Parathyroid adenoma (tissue), 2 donors: ENCODE measurements around the gene TBC1D22A.

ENCODE experiments used
- H2AFZ ChIP-seq: fragments of 300-600 bp; sonication (generic); one replicate; pipeline ENCODE4 v1.7.0; 2017; ENCODE audit warnings: antibody characterized with exemption, mild to moderate bottlenecking
- H3K27ac ChIP-seq: fragments of 300-600 bp; sonication (generic); one replicate; pipeline ENCODE4 v1.7.0; 2017
- H3K27me3 ChIP-seq: fragments of 300-600 bp; sonication (generic); one replicate; pipeline ENCODE4 v1.7.0; 2017; ENCODE audit warnings: low read length; ENCODE audit not compliant: control insufficient read depth, insufficient read depth
- H3K36me3 ChIP-seq: fragments of 300-600 bp; sonication (generic); one replicate; pipeline ENCODE4 v1.7.0; 2017; ENCODE audit warnings: low read length; ENCODE audit not compliant: control insufficient read depth, insufficient read depth
- H3K4me1 ChIP-seq: fragments of 300-600 bp; sonication (generic); one replicate; pipeline ENCODE4 v1.7.0; 2017; ENCODE audit warnings: control low read depth
- H3K4me2 ChIP-seq: fragments of 300-600 bp; sonication (generic); one replicate; pipeline ENCODE4 v1.7.0; 2017; ENCODE audit warnings: low read length
- H3K4me3 ChIP-seq: fragments of 300-600 bp; sonication (generic); one replicate; pipeline ENCODE4 v1.7.0; 2017; ENCODE audit warnings: low read depth, low read length
- H3K79me2 ChIP-seq: fragments of 300-600 bp; sonication (generic); one replicate; pipeline ENCODE4 v1.7.0; 2017; ENCODE audit warnings: control low read depth
- H3K9ac ChIP-seq: fragments of 300-600 bp; sonication (generic); one replicate; pipeline ENCODE4 v1.7.0; 2017; ENCODE audit warnings: mild to moderate bottlenecking
- H3K9me3 ChIP-seq: fragments of 300-600 bp; sonication (generic); one replicate; pipeline ENCODE4 v1.7.0; 2017; ENCODE audit warnings: low read length; ENCODE audit not compliant: control insufficient read depth
- TF ChIP-seq, protein P1 (sequence below): fragments of 300-600 bp; sonication (generic); IDR thresholded peaks from one replicate; pipeline ENCODE4 v1.7.0; 2017; ENCODE audit warnings: antibody characterized with exemption, mild to moderate bottlenecking
- donor health status: primary hyperparathyroidism.

The TBC1D22A gene

DNA sequence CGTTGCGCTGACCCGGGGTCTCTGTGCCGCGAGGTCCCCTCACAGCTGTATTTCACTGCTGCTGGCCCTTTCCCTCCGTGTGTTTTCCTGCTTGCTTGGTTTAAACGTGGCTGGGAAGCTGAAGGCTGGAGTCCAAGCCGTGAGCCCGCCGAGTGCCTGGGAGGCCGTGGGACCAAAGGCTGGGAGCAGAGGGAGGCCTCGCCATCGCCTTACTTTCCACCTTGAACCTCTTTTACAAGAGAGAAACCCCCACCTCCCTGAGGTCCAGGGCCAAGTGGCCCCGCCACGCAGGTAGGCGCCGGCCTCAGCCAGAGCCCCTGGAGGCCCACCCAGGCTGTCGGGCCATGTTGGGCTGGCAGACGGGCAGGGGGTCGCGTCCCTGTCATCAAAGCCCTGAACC lies 411.6 kb downstream of the TBC1D22A start:
- no peaks in the 10 kb centered on the region for H3K36me3 ChIP-seq
- no peak overlapping the region for H3K4me3 ChIP-seq

DNA sequence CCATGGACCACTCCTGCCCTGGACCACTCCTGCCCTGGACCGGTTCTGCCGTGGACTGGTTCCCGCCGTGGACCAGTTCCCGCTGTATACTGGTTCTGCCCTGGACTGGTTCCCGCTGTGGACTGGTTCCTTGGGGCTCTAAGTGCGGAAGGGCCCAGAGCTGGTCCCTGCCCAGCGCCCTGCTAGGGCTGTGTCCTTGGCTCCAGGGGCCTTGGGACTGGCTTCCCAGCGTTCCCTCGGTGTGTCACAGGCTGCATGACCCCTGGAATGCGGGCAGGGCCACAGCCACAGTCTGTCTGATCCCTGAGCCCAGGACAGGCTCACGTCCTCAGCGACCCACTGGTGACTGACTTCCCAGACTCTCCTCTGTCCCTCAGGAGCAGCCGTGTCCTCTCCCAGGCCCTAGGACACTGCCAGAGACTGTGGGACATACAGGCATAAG lies 412.2 kb downstream of the TBC1D22A start:
- Histone ChIP-seq H2AFZ (no peak overlapping the region), H3K4me3 (no peak overlapping the region), H3K4me2 (no peak overlapping the region), H3K27me3 (no peaks in the 10 kb centered on the region), H3K79me2 (no peaks in the 10 kb centered on the region), H3K27ac (no peak overlapping the region), H3K9ac (no peak overlapping the region), H3K9me3 (no peaks in the 10 kb centered on the region), H3K36me3 (no peaks in the 10 kb centered on the region), H3K4me1 (no peaks in the 10 kb centered on the region)
- TF ChIP-seq, protein P1, sequence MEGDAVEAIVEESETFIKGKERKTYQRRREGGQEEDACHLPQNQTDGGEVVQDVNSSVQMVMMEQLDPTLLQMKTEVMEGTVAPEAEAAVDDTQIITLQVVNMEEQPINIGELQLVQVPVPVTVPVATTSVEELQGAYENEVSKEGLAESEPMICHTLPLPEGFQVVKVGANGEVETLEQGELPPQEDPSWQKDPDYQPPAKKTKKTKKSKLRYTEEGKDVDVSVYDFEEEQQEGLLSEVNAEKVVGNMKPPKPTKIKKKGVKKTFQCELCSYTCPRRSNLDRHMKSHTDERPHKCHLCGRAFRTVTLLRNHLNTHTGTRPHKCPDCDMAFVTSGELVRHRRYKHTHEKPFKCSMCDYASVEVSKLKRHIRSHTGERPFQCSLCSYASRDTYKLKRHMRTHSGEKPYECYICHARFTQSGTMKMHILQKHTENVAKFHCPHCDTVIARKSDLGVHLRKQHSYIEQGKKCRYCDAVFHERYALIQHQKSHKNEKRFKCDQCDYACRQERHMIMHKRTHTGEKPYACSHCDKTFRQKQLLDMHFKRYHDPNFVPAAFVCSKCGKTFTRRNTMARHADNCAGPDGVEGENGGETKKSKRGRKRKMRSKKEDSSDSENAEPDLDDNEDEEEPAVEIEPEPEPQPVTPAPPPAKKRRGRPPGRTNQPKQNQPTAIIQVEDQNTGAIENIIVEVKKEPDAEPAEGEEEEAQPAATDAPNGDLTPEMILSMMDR, result no peak

More for the DNA sequence above, 411.6 kb downstream of the TBC1D22A start:
- no peaks in the 10 kb centered on the region for H3K4me1 ChIP-seq
- no peaks in the 10 kb centered on the region for H3K27me3 ChIP-seq
- H3K9ac ChIP-seq, result no peak overlapping the region
- no peak overlapping the region for H3K4me2 ChIP-seq
- H3K9me3 ChIP-seq, result no peaks in the 10 kb centered on the region
- no peak overlapping the region for H2AFZ ChIP-seq
- no peak overlapping the region for H3K27ac ChIP-seq
- TF ChIP-seq, protein P1, result no peak
- no peaks in the 10 kb centered on the region for H3K79me2 ChIP-seq

DNA sequence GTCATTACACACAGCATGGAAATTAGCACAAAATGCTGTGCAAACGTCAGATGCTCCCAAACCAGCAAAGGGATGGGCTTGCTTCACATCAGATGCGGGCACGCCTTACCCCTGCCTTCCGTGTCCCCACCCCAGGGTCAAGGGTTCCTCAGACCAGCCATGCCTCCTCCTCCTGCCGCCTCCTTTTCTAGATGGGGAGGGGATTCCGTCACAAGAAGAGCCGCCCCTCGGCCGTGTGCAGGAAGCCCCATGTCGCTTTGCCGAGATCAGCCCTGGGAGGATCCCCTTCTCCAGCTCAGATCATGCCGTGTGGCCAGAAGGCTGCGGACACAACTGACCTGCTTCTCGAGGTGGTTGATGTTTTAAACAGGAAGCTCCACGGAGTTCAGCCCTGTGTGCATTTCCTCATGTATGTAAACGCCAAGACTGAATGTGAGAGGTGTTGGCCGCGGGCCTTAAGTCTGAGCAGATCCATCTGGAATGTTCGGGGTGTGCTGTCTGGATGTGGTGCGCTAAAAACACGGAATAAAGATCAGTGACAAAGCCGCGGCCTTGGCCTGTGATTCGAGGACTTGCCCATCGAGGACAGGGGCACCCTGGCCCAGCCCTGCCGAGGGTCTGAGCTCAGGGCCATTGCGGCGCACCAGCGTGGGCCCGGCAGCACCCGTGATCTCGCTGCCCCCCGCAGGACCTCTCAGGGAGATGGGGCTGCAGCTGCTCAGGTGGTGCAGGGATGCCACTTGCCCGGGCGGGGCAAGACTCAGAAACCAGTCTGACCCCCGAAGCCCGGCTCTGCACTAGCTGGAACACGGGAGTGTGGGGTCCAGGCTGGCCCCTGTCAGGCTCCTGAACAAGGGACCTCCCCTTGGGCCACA lies 412.9 kb downstream of the TBC1D22A start:
- Histone ChIP-seq H3K79me2 (no peaks in the 10 kb centered on the region), H2AFZ (no peak overlapping the region), H3K36me3 (no peaks in the 10 kb centered on the region), H3K27ac (no peak overlapping the region), H3K4me2 (no peak overlapping the region), H3K27me3 (no peaks in the 10 kb centered on the region), H3K4me3 (no peak overlapping the region), H3K9me3 (no peaks in the 10 kb centered on the region), H3K9ac (no peak overlapping the region), H3K4me1 (no peaks in the 10 kb centered on the region)
- TF ChIP-seq, protein P1, result no peak

DNA sequence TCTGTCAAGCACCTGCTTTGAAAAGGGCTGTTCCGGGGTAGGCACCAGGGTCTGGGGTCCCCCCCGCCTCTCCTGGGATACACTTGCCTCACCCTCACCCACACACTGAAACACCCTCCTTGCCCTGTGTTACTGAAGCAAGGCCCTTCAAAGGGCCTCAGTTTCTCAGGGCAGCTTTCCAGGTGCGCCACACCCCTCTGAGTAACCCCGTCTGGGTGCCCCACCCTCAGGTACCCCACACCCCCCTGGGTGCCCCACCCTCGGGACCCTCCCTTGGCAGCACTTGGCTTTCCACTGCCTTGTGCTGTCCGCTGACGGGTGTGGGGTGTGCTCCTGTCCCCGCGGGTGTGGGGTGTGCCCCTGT lies 413.6 kb downstream of the TBC1D22A start:
- Histone ChIP-seq H3K27me3 (no peaks in the 10 kb centered on the region), H3K9ac (no peak overlapping the region), H3K4me3 (no peak overlapping the region), H3K27ac (no peak overlapping the region), H3K36me3 (no peaks in the 10 kb centered on the region), H3K4me1 (no peaks in the 10 kb centered on the region), H3K79me2 (no peaks in the 10 kb centered on the region), H2AFZ (no peak overlapping the region), H3K9me3 (no peaks in the 10 kb centered on the region), H3K4me2 (no peak overlapping the region)
- TF ChIP-seq, protein P1, result no peak
